ENCODE measurements around the gene TRAF7.

GRCh38 chr16:2175454-2175853 is 19.9 kb downstream of the TRAF7 start:
- TF ChIP-seq POLR2AphosphoS5 (IDR thresholded peaks at IDR 0.05; ENCODE audit: low read depth, low read length) (no peak), SIN3A (IDR thresholded peaks at IDR 0.05; ENCODE audit: borderline replicate concordance, insufficient read depth, low read length) (no peak)

All from PFSK-1 (cell line).